Stimulated activated CD8-positive, alpha-beta memory T cell treated with anti-CD3 and anti-CD28 coated beads, Interleukin-15, amount 100 ng/mL, for 48 hours (primary cell): Measurements from ENCODE around the gene PTAR1.

Experiments
- DNase-seq, 2 donors: peaks; one replicate each; pipeline ENCODE4 v3.0.0-alpha.2; 2020; ENCODE audit warnings: low read depth in 2 of 2

Gene PTAR1

GRCh38 chr9:69674112-69674685, 85.6 kb downstream of the PTAR1 start:
- no peak for DNase-seq

GRCh38 chr9:69673311-69673640, 86.5 kb downstream of the PTAR1 start:
- no peak for DNase-seq

GRCh38 chr9:69672596-69673310, 87.1 kb downstream of the PTAR1 start:
- DNase-seq: peak; percentile 51 to 55

- DNase-seq: no peak
These were observed 87.8 kb downstream of the PTAR1 start, which contains the start of gene APBA1 for GRCh38 chr9:69671879-69672595. TSS of gene APBA1 (minus strand) at chr9:69672371.

- no peak for DNase-seq
These were observed 88.4 kb downstream of the PTAR1 start for GRCh38 chr9:69671311-69671878.

- DNase-seq: no peak
These were observed 92.5 kb downstream of the PTAR1 start for GRCh38 chr9:69667306-69667705.

GRCh38 chr9:69660304-69660703, 99.5 kb downstream of the PTAR1 start:
- no peak for DNase-seq
